ENCODE measurements around the gene ZCCHC12. TPM values are rescaled to one million over a fixed set of nuclear protein-coding genes. Genes with fewer than 3 reads are reported as not detected.

ZCCHC12 gene
- total RNA-seq, result 1.2 TPM

GRCh38 chrX:118823263-118824172, at the start of gene ZCCHC12:
ZCCHC12 (plus strand) TSS chrX:118823824; CDS start chrX:118825245, 1,421 bp downstream.

Other genes with a start within 250 kb of the ZCCHC12 start
- gene IL13RA1, start 96.2 kb upstream of the ZCCHC12 start, total RNA-seq, result 35.6 TPM
- gene LONRF3, start 150.8 kb downstream of the ZCCHC12 start, total RNA-seq, result 3.2 TPM
- gene CT47C1, start 249.2 kb downstream of the ZCCHC12 start, total RNA-seq, result not detected

Data from metanephros (tissue), 1 donor.